Lung (tissue), 12 donors: Measurements from ENCODE around the gene TPSD1. TPM values are rescaled to one million over a fixed set of nuclear protein-coding genes. Genes with fewer than 3 reads are reported as not detected.

Source experiments
- ATAC-seq: fragments of 200-7000 bp; cut with Tn5 transposase; one replicate; pipeline ENCODE4 v1.9.1; 2020; ENCODE audit warnings: moderate number of reproducible peaks; ENCODE audit not compliant: insufficient read depth, low FRiP score
- DNase-seq, 3 donors: peaks; one replicate each; pipeline ENCODE4 v3.0.0-alpha.2; 2013 to 2017
- H3K27ac ChIP-seq, 2 donors: one replicate each; pipeline ENCODE4 v1.5.1; 2013; ENCODE audit warnings: mild to moderate bottlenecking in 2 of 2, moderate library complexity in 2 of 2, control low read depth in 1 of 2, inconsistent platforms in 1 of 2, low read depth in 1 of 2, low read length in 1 of 2
- H3K27me3 ChIP-seq, 3 donors: one replicate each; pipeline ENCODE4 v1.5.1; 2013; ENCODE audit warnings: low read length in 2 of 3; ENCODE audit not compliant: control insufficient read depth in 3 of 3, insufficient read depth in 3 of 3
- H3K36me3 ChIP-seq, 4 donors: one replicate each; pipeline ENCODE4 v1.5.1; 2013; ENCODE audit warnings: low read length in 4 of 4, mild to moderate bottlenecking in 1 of 4, moderate library complexity in 1 of 4; ENCODE audit not compliant: control insufficient read depth in 4 of 4, insufficient read depth in 4 of 4
- H3K4me1 ChIP-seq, 5 donors: one replicate each; pipeline ENCODE4 v1.5.1; 2013; ENCODE audit warnings: low read length in 5 of 5, mild to moderate bottlenecking in 2 of 5, moderate library complexity in 1 of 5; ENCODE audit not compliant: control insufficient read depth in 5 of 5, insufficient read depth in 5 of 5
- H3K4me3 ChIP-seq: one replicate; pipeline ENCODE4 v1.5.1; 2013; ENCODE audit warnings: mild to moderate bottlenecking, control low read depth, moderate library complexity
- H3K9ac ChIP-seq, 2 donors: one replicate each; pipeline ENCODE4 v1.5.1; 2013; ENCODE audit warnings: low read length in 2 of 2, control low read depth in 1 of 2; ENCODE audit not compliant: insufficient read depth in 1 of 2
- H3K9me3 ChIP-seq, 4 donors: one replicate each; pipeline ENCODE4 v1.5.1; 2013; ENCODE audit warnings: low read length in 3 of 4, mild to moderate bottlenecking in 1 of 4, moderate library complexity in 1 of 4; ENCODE audit not compliant: control insufficient read depth in 4 of 4, insufficient read depth in 3 of 4
- WGBS, 2 donors: extraction: QIAGEN DNeasy Blood & Tissue Kit; methylation state at CpG; one replicate each; pipeline ENCODE4 v1.1.7; 2013; 5-methylcytosine and 5-hydroxymethylcytosine counted together
- polyA plus RNA-seq, 2 donors: library from polyadenylated mRNA; stranded (reverse); fragments of 200-250 nt; gene quantifications; one replicate each; pipeline ENCODE4 v1.2.1, GENCODE V29; 2013
- total RNA-seq, 2 donors: library from RNA; depleted of rRNA in 1 of 2; stranded (reverse); fragments of >200 nt in 1 of 2; gene quantifications; one replicate each; pipeline ENCODE4 v1.2.1, GENCODE V29; 2014 to 2021
- TF ChIP-seq, protein P1 (sequence below): IDR thresholded peaks from 2 replicates; pipeline ENCODE4 v1.5.1; 2012; ENCODE audit warnings: mild to moderate bottlenecking; ENCODE audit errors: control extremely low read depth, extremely low read depth
- donor health status: control.
- donor health status: control.
- donor health status: Bipolar disorder and iron deficiency.
- donor health status: healthy.
- donor health status: DM: yes; HTN: yes; CAD: no.

TPSD1 gene
- total and polyA plus RNA-seq, 4 donors = 0.54 to 7.0 (median 2.9) TPM; not detected in 1

DNA sequence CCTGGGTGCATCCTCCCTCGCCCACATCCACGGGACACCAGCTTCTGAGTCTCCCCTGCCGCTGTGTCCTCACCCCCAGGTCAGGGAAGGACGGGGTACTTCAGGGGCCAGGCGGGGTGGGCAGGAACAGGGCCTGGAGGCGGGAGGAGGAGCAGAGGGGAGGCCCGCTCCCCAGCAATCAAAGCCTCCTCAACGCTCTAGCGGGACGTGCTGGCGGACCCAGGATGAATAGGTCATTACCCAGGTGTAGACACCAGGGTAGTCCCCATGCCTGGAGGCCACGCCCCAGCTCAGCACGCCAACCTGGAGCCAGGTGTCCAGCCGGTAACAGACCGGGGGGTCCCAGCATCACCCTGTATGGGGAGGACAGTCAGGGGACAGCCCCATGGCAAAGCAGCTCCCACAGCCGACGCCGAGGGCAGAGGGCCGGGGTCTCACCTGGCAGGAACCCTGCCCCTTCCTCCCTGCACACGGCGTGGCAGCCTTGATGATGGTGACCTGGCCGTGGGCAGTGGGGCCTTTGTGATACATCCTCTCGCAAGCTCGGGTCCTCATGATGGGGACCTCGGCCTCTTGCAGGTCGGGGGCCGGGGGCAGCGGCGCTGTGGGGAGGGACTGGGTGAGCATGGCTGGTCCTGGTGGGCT, 24.2 kb downstream of the TPSD1 start:
- no peak for ATAC-seq
- no peak for DNase-seq
- H3K27ac ChIP-seq = no peak overlapping the region
- TF ChIP-seq, protein P1, sequence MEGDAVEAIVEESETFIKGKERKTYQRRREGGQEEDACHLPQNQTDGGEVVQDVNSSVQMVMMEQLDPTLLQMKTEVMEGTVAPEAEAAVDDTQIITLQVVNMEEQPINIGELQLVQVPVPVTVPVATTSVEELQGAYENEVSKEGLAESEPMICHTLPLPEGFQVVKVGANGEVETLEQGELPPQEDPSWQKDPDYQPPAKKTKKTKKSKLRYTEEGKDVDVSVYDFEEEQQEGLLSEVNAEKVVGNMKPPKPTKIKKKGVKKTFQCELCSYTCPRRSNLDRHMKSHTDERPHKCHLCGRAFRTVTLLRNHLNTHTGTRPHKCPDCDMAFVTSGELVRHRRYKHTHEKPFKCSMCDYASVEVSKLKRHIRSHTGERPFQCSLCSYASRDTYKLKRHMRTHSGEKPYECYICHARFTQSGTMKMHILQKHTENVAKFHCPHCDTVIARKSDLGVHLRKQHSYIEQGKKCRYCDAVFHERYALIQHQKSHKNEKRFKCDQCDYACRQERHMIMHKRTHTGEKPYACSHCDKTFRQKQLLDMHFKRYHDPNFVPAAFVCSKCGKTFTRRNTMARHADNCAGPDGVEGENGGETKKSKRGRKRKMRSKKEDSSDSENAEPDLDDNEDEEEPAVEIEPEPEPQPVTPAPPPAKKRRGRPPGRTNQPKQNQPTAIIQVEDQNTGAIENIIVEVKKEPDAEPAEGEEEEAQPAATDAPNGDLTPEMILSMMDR = no peak
- WGBS, 2 donors = 75 to 87% methylated on average over 29 of the region's 29 CpGs
- H3K4me3 ChIP-seq = no peak overlapping the region
- no peak overlapping the region for H3K9ac ChIP-seq
- H3K4me1 ChIP-seq = peaks cover 0 to 3% (median 0%) of the 10 kb centered on the region in 5 donors
- no peaks in the 10 kb centered on the region for H3K36me3 ChIP-seq
- peaks cover 0 to 3% (median 0%) of the 10 kb centered on the region in 3 donors for H3K27me3 ChIP-seq
- no peaks in the 10 kb centered on the region for H3K9me3 ChIP-seq

DNA sequence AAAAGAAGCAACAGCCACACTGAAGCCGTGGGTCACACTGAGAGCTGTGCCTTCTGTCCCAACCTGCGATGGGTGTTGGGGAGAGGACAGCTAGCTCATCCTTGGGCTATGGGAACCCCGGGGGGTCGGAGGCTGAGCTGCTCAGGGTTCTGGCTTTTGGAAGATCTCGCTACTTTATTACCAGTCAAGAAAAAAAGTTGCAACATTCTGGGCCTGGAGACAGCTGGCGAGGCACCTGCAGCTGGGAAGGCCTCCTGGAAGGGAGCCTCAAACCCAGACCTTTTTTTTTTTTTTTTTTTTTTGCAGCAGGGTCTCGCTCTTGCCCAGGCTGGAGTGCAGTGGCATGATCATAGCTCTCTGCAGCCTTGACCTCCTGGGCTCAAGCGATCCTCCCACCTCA, 24.9 kb downstream of the TPSD1 start:
- no peaks in the 10 kb centered on the region for H3K36me3 ChIP-seq
- 83% methylated on average over 8 of the region's 8 CpGs for WGBS, 2 donors
- H3K9me3 ChIP-seq = no peaks in the 10 kb centered on the region
- ATAC-seq (no peak), DNase-seq (no peak)
- H3K27me3 ChIP-seq = peaks cover 0 to 3% (median under 1%) of the 10 kb centered on the region in 3 donors
- H3K9ac ChIP-seq = no peak overlapping the region
- H3K4me1 ChIP-seq = peaks cover 0 to 3% (median 0%) of the 10 kb centered on the region in 5 donors
- H3K27ac ChIP-seq = no peak overlapping the region
- TF ChIP-seq, protein P1 = no peak
- no peak overlapping the region for H3K4me3 ChIP-seq

DNA sequence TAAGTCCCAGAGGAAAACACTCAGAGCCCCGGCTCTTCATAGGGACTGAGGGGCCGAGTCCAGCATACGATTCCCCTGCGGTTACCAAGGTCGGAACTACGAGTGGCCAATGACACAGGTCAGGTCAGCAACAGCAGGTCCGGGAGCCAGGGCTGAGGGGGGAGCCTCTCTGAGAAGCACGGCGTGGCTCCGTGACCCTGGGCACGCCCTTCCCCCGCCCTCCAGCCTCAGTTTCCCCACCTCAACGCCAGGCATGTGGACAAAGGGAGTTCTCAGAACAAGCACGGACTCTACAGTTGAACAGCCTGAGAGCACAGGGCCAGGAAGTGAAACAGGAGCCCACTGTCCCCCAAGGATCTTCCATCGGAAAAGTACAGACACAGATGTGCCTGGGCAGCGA, 25.6 kb downstream of the TPSD1 start:
- DNase-seq (no peak), ATAC-seq (no peak)
- TF ChIP-seq, protein P1 = no peak
- Histone ChIP-seq H3K4me3 (no peak overlapping the region), H3K9ac (no peak overlapping the region), H3K36me3 (no peaks in the 10 kb centered on the region), H3K27me3 (peaks cover 0 to 5% (median 2%) of the 10 kb centered on the region in 3 donors), H3K27ac (no peak overlapping the region), H3K4me1 (peaks cover 0 to 3% (median 0%) of the 10 kb centered on the region in 5 donors), H3K9me3 (no peaks in the 10 kb centered on the region)
- 78 to 87% methylated on average over 16 of the region's 16 CpGs for WGBS, 2 donors
